Amniotic epithelial cell (primary cell): ENCODE data around the gene TP53TG5.
A peak's percentile ranks its signal among the peaks of the same experiment; 100 is the strongest.

Experiments
- DNase-seq: peaks from one replicate; pipeline ENCODE4 v3.0.0-alpha.2; 2010; ENCODE audit warnings: low read depth

TP53TG5 gene

GRCh38 chr20:45405571-45406259, 27.6 kb upstream of the TP53TG5 start:
- DNase-seq: no peak

DNA sequence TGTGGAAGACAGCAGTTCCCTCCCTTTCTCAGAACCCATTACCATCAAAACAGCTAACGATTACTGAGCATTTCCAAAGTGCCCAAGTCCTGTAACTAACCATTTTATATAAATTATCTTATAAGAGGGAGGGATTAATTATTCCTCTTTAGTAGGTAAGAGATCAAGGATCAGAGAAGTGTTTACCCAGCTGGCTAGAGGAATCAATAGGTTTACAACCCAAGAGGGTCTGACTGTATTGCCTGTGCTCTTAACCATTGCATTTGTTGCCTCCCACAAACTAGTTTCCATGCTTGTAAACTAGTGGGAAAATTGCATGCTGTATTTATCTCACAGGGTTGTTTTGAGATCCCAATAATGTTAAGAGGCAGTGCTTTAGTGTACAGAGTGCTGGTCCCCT, 26.3 kb upstream of the TP53TG5 start:
- DNase-seq: no peak

DNA sequence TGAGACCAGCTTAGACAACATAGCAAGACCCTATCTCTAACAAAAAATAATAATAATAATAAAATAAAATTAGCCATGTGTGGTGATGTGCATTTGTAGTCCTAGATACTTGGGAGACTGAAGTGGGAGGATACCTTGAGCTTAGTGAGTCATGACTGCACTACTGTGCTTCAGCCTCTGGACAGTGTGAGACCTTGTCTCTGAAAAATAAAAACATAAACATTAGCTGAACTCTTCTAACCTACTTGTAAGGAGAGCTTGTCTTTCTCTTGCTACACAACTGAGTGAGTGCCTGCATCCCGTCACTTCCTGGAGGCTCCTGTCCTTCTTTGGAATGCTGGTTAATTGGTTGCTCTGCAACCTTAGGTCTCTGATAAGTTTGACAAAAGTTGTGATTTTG, 24.8 kb upstream of the TP53TG5 start:
- peak; percentile 86 for DNase-seq

GRCh38 chr20:45400346-45401031, 22.4 kb upstream of the TP53TG5 start:
- no peak for DNase-seq

DNA sequence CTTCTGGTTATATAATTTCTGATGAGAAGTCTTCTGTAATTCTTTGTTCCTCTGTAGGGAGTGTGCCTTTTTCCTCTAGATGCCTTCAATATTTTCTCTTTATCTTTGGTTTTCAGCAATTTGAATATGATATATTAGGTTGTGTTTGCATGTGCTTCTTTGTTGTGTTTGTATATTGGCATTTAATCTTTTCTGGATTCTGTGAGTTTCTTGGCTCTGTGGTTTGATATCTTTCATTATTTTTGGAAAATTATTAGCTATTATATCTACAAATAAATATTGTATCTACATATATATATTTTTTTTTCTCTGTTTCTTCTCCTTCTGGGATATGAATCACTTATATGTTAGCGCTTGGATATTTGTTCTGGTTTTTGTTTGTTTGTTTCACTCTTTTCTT, 20.9 kb upstream of the TP53TG5 start:
- no peak for DNase-seq

- DNase-seq: no peak
These were observed 16.9 kb upstream of the TP53TG5 start for GRCh38 chr20:45395114-45395415.

GRCh38 chr20:45394221-45395113, 16.3 kb upstream of the TP53TG5 start:
- no peak for DNase-seq

DNA sequence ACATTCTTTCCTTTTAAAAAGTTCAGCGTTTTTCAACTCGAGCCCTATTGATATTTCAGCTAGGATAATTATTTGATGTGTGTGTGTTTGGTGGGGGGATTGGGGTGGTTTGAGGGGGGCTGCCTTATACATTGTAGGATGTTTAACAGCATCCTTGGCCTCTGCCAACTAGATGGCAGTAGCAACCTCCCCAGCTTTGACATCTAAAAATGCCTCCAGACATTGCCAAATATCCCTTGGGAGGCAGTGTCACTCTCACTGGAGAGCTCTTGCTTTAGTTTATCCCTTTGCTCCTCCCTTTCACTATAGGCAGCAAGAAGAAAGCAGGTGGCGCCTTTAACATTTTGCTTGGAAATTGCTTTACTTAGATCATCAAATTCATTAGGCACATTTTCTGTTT, 14.6 kb upstream of the TP53TG5 start:
- DNase-seq: no peak

DNA sequence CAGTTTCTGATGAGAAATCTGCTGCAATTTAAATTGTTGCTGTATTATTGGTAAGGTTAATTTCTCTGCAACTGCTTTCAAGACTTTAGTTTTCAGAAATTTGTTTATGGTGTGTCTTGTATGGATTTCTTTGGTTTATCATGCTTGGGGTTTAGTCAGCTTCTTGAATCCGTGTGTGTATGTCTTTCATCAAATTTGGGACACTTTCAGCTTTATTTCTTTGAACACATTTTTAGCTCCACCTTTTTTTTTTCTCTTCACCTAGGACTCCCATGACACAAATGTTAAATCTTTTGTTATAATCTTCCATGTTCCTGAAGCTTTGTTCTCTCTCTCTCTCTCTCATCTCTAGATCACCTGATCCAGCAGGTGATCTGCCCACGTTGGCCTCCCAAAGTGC, 13.4 kb upstream of the TP53TG5 start:
- no peak for DNase-seq

GRCh38 chr20:45390931-45391330, 12.8 kb upstream of the TP53TG5 start:
- DNase-seq: no peak

GRCh38 chr20:45387274-45387673, 9.1 kb upstream of the TP53TG5 start:
- DNase-seq: no peak

DNA sequence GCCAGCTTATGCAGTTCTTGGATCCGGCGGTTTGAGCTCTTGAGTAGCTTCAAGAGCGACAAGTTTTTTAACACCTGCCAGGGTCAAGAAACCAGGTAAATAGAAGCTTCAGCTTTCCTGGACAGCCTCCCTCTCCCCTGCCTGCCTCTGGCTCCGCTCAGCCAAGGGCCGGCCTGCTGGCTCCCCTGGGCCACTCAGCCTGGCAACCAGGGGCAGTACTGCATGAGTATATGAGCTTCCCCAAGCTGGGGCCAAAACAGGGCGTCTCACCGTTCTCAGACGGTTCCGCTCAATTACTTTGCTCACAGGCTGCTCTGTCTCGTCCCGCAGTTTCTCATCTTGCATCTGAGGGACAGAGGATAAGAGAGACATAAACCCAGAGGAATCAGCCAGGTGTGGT, 856 bp downstream of the TP53TG5 start:
- no peak for DNase-seq

DNA sequence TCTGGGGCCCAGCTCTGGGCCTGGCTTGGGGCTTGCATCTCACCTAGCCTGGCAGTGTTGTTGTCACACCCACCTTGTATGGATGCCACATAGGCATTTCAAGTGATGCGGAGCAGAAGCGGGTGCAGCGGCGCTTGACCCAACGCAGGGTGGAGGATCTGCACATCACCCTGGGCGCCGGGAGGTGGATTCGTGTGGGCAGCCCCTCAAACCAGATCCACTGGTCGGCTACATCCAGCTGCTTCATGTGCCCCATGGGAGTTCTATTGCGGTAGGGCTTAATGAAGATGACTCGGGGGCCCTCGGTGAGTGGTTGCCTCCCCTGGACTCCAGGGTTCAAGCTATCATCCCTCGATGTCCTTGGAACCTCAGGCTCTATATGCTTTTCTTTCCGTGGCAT, 3.2 kb downstream of the TP53TG5 start:
- DNase-seq: no peak

DNA sequence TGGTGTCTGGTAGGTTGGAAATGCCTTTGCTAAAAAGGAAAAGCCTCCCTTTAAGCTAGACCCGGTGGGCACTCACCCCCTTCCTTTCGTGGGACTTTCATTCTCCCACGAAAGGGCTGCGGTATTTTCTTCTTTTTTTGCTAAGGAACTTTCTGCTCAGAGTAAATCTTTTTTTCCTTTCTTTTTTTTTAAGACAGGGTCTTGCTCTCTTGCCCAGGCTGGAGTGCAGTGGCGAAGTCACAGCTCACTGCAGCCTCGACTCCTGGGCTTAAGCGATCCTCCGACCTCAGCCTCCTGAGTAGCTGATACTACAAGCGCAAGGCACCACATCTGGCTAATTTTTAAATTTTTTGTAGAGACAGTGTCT, 4.0 kb downstream of the TP53TG5 start:
- DNase-seq: no peak

DNA sequence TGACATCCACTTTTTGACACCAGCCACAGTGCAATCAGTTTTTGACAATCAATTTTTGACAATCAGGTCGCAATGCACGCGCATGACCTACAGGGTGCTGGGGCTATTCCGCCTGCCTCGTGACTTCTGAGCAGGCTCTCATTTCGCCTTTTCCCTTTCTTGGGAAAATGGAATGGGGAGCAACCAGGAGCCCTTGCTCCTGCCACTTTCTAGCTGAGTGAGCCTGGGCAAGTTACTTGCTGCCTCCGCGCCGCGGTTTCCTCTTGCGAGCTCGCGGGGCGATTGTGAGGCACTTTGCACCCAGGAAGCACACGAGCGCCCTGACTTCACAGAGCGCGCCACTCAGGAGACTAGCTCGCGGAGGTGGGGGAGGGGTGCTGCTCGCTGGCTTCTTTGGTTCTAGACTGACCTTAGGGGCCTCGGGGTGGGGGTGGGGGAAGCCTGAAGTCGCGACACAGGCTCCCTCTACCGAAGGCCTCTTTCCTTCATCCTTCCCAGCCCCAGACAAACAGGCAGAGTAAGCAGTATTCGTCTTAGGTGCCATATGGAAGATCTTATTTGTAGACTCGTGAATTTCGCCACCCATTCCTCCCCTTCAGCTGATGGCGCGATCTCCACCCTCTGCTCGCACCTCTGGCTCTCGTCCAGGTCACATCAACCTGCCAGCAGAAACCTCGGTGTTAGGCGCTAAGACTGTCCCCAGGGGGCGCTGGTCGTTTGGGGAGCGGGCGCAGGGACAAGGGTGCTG, 4.6 kb downstream of the TP53TG5 start:
- peak; percentile 65 for DNase-seq

GRCh38 chr20:45372646-45373352, 5.3 kb downstream of the TP53TG5 start:
- no peak for DNase-seq

GRCh38 chr20:45372241-45372640, 5.9 kb downstream of the TP53TG5 start:
- DNase-seq: no peak

DNA sequence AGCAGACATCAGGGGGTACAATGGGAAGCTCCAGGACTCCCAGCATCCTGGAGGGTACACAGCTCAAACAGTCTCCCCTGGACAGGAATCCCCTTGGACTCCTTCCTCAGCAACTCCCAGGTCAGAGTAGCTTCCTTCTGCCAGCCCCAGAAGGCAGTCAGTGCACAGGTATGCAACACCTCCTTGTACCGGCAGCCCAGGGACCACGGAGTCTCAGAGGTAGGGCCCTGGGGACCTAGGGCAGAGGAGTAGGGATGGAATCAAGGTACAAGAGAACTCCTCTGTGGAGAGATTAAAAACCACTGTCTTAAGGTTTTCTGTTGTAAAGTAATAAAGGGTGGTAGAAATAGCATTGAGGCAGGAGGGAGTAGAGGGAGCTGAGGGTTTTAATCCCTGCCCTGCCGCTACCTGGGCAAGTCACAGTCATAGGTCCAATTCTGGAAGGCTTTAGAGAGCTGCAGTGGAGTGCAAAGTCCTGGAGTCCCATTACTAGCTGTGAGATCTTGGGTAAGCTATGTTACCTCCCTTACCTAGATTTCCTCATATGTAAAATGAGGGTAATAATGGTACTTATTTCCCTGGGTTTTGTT, 7.5 kb downstream of the TP53TG5 start:
- DNase-seq: no peak

DNA sequence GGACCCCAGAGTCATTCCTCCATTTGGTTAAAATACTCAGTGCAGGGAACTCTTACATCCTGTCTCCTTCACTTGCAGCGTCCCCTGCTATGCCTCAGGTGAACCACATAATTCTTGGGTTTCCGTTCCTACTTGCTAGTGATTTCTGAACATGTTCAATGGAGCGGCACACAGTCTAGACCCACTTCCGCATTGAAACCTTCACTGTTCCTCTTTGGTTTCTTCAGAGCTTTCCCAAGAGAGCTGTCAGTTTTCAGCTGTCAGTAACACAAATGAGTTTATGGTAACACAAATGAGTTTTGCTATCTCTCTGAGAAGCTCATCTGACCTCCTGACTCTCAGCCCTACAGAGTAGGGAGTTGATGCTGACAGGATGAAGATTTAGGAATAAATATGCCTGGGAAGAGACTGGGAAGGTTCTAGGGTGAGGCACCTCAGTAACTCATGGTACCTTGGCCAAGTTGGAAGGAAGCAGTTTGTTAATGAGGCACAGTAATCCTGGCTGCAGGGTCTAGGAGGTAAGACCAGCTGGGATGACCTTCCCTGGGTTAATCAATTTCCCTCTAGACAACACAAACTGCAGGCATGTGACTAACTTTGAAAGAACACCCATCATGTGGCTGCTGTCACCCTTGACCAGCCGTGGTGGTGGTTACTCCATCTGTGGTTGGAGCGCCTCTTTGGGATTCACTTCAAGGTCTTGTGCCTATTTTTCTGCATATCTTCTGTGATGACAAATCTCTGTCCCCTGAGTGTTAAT, 9.7 kb downstream of the TP53TG5 start:
- no peak for DNase-seq

DNA sequence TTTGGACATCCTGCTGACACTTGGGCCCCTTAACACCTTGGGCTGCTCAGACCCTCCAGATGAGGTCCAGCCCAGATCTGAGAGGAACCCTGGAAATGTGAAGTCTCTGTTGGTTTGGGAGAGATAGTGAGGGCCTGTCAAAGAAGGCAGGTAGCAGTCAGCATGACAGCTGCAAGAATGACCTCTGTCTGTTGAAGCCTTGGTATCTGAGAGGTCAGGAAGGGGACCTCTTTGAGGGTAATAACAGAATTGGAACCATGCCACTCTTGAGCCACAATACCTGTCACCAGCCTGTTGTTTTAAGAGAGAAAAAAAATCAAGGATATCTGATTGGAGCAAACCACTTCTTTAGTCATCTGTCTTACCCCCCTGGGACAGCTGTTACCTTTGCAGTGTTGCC, 11.0 kb downstream of the TP53TG5 start:
- no peak for DNase-seq

DNA sequence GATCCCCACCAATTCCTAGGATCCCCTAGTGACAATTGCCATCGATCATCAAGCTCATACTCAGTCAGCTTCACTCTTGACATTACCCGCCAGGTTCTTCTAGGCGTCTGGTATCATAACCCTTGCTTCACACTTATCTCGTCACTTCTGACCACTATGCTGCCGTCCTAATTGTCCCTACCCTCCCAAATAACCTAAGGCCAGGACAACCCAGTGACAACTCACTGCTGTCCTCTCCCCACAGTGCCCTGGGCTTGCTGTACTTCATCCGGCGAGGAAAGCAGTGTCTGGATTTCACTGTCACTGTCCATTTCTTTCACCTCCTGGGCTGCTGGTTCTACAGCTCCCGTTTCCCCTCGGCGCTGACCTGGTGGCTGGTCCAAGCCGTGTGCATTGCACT, 11.5 kb downstream of the TP53TG5 start:
- DNase-seq: no peak
